ENCODE results near the gene EXOC4.
"Not testable (repeated sequence)": the region's sequence is repeated elsewhere in the genome, so short reads cannot be mapped to it uniquely, and the experiment has no call there.

EXOC4 gene

GRCh38 chr7:133315332-133316040 is 62.6 kb downstream of the EXOC4 start:
- no peak for DNase-seq (ENCODE audit: low spot score)

- DNase-seq (ENCODE audit: low spot score): no peak
Observed at GRCh38 chr7:133319842-133320241, 67.0 kb downstream of the EXOC4 start.

GRCh38 chr7:133320891-133321290 is 68.0 kb downstream of the EXOC4 start:
- no peak for DNase-seq (ENCODE audit: low spot score)

DNA sequence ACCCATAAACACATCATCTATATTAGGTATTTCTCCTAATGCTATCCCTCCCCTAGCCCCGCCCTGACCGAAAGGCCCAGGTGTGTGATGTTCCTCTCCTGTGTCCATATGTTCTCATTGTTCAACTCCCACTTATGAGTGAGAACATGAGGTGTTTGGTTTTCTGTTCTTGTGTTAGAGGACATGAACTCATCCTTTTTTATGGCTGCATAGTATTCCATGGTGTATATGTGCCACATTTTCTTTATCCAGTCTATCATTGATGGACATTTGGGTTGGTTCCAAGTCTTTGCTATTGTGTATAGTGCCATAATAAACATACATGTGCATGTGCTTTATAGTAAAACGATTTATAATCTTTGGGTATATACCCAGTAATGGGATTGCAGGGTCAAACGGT is 68.5 kb downstream of the EXOC4 start:
- DNase-seq (ENCODE audit: low spot score): not testable (repeated sequence)

DNA sequence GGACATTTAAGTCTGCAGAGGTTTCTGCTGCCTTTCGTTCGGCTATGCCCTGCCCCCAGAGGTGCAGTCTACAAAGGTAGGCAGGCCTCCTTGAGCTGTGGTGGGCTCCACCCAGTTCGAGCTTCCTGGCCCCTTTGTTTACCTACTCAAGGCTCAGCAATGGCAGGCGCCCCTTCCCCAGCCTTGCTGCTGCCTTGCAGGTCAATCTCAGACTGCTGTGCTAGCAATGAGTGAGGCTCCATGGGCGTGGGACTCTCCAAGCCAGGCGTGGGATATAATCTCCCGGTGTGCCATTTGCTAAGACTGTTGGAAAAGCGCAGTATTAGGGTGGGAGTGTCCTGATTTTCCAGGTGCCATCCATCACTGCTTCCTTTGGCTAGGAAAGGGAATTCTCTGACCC is 73.9 kb downstream of the EXOC4 start:
- not testable (repeated sequence) for DNase-seq (ENCODE audit: low spot score)

- DNase-seq (ENCODE audit: low spot score): not testable (repeated sequence)
Observed at GRCh38 chr7:133328021-133328420, 75.1 kb downstream of the EXOC4 start.

- no peak for DNase-seq (ENCODE audit: low spot score)
Observed at GRCh38 chr7:133330085-133330484, 77.2 kb downstream of the EXOC4 start.

DNA sequence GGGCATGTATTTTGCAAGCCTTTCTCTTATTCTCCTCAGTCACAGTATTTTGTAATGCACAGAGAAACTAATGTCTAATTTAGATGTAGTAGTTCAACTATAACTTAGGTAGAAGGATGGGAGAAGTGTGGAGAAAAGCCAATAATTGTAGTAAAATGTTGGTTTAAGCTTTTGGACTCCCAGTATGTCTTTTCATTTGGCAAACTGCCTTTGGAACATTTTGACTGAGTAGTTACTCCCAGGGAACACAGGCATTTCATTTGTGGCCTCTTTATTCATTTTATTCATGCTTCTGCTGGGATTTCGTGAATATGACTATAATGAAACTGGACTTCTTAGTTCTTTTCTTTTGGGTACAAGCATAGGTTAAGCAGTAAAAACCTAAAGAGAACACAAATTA is 79.0 kb downstream of the EXOC4 start:
- no peak for DNase-seq (ENCODE audit: low spot score)

GRCh38 chr7:133339772-133340171 is 86.9 kb downstream of the EXOC4 start:
- DNase-seq (ENCODE audit: low spot score): no peak

- DNase-seq (ENCODE audit: low spot score): no peak
Observed at GRCh38 chr7:133344275-133344674, 91.4 kb downstream of the EXOC4 start.

DNA sequence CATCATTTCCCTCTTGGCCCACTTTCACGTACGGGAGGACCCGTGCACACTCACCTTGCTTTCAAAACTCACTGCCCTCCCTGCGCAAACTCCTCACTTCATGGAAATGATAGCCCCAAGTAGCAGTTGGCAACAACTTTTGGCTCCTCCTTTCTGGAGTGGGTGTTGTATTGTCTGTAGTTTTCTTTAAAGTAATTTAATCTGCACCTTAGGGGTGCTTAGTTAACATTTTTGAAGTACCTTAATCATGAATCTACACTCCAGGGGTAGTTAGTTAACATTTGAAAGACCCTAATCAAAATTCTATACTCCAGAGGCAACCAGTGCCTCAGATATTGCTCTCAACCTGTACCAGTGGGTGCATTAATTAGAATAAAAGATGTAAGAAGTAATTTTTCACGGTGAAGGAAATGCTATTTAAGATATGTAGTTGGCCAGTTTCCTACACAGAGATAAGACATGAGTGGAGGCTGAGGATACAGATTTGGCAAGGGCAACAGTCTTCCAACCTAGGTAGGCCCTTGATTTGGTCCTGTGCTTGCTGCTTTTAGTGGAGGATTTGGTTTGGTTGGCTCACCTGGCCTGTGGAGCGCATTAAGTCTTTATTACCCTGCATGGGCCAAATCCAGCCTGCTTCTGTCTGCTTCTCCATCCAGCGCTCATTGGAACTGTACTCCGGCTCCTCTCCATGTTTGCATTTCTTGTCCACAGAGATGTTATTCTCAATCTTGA is 93.0 kb downstream of the EXOC4 start:
- DNase-seq (ENCODE audit: low spot score): no peak

GRCh38 chr7:133348250-133348649 is 95.4 kb downstream of the EXOC4 start:
- DNase-seq (ENCODE audit: low spot score): no peak

DNA sequence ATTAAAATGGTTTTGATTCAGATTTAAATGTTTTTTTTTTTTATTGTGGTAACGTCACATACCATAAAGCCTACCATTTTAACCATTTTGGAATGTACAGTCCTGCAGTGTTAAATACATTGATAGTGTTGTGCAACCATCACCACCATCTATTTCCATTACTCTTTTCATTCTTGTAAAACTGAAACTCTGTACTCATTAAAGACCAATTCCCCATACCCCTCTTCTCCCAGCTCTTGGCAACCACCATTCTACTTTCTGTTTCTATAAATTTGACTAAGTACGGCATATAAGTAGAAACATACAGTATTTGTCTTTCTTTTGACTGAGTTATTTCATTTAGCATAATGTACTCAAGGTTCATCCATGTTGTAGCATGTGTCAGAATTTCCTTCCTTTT is 96.2 kb downstream of the EXOC4 start:
- DNase-seq (ENCODE audit: low spot score): no peak

DNA sequence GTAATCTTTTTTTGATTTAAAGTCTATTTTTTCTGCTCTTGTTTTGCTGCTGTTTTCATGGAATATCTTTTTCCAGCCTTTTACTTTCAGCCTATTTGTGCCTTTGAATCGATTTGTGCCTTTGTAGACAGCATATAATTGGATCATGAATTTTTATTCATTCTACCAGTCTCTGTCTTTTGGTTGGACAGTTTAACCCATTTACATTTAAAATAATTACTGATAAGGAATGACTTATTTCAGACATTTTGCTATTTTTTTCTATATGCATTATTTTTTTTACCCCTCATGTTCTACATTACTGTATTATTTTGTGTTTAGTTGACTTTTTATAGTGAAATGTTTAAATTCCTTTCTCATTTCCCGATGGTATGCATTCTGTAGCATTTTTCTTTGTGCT is 99.6 kb downstream of the EXOC4 start:
- DNase-seq (ENCODE audit: low spot score): no peak

DNA sequence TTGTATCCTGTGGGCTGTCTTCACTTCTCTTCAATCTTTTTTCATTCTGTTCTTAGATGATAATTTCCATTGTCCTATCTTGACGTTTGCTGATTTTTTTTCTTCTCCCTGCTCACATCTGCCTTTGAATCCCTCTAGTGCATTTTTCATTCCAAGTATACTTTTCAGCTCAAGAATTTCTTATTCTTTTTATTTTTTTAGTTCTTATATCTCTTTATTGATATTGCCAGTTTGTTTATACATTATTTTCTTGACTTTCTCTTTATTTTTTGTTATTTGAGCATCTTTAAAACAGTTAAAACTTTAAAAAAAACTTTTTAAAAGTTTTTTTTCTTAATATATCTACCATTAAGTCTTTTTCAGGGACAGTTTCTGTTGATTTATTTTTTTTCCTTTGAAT is 100.9 kb downstream of the EXOC4 start:
- DNase-seq (ENCODE audit: low spot score): no peak

DNA sequence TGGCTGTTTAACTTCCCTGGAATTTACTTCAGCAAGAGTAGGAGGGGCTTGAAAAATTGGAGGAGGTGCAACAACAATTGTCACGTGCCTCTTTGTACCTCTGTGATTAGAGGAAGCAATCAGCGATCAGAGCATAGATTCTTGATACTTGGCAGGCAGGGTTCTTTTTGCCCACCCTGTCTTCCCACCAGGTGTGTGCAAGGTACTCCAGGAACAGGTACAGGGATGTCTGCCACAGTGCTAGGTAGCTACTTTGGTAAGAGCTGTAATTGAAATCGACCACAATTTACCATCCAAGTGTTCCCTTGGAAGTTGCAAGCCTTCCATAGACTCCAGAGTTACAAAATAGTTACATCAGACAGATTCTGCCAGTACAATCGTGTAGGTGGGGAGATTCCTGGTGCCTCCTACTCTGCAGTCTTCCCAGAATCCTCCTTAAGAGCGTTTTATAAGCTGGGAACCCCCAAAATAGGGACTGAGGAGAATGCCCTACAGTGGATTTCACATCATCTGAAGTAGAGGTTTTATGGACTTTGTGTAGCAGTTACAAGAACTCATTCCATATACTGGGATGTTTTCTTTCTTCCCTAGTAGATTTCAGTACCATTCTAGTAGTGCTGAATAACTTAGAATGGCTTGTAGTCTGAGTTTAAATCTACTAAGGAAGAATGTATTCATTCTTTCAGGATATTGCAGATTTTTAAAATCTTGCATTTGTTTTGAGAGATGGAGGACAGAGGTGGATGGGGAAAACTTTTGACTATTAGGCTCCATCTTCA is 101.9 kb downstream of the EXOC4 start:
- no peak for DNase-seq (ENCODE audit: low spot score)

DNA sequence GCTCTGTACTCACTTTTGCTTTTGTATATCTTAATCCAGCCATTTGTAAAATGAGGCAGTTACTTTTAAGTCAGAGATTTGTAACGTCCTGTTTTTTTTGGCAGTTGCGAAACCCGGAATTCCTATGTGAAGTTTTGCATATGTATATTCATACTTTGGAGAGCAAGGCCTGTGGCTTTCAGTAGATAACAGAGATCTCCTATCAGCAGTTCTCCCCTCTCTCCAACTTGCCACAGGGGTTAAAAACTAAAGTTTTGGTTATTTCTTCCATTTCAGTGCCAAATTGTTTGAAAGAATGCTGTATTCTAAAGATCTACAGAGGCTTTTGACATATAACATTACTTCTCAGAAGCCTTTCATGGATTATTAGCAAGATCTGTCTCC is 102.4 kb downstream of the EXOC4 start:
- DNase-seq (ENCODE audit: low spot score): no peak

GRCh38 chr7:133355822-133356221 is 102.9 kb downstream of the EXOC4 start:
- no peak for DNase-seq (ENCODE audit: low spot score)

DNA sequence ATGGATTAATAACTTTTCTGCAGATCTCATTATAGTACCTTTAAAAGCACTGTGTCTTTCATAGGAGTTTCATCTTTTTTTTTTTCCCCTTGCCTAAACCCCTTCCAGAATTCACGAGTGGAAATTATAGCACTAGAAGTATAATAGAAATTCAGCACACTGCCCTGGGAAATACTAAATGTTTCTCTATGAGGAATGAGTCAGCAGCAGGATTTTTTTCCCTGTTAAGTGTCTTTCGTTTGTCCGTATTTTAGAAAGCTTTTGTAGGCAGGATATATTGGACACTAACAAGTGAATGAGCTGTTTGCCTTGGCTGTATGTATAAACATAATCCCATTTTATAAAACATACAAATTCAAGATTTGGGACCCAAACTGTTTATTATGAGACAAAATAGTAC is 105.8 kb downstream of the EXOC4 start:
- no peak for DNase-seq (ENCODE audit: low spot score)

- DNase-seq (ENCODE audit: low spot score): no peak
Observed at GRCh38 chr7:133359449-133359848, 106.6 kb downstream of the EXOC4 start.

GRCh38 chr7:133360201-133360600 is 107.3 kb downstream of the EXOC4 start:
- DNase-seq (ENCODE audit: low spot score): no peak

- DNase-seq (ENCODE audit: low spot score): no peak
Observed at GRCh38 chr7:133361806-133362205, 108.9 kb downstream of the EXOC4 start.

All from ecto neural progenitor cell (in vitro differentiated cells).